HG03354 (cell line): ENCODE results near the gene PRKG1.

Source experiments
- ATAC-seq: cut with Tn5 transposase; IDR thresholded peaks from one replicate; pipeline ENCODE4 v1.9.1; 2021; ENCODE audit warnings: mild to moderate bottlenecking; ENCODE audit not compliant: unreplicated experiment, poor library complexity, severe bottlenecking

PRKG1 gene

DNA sequence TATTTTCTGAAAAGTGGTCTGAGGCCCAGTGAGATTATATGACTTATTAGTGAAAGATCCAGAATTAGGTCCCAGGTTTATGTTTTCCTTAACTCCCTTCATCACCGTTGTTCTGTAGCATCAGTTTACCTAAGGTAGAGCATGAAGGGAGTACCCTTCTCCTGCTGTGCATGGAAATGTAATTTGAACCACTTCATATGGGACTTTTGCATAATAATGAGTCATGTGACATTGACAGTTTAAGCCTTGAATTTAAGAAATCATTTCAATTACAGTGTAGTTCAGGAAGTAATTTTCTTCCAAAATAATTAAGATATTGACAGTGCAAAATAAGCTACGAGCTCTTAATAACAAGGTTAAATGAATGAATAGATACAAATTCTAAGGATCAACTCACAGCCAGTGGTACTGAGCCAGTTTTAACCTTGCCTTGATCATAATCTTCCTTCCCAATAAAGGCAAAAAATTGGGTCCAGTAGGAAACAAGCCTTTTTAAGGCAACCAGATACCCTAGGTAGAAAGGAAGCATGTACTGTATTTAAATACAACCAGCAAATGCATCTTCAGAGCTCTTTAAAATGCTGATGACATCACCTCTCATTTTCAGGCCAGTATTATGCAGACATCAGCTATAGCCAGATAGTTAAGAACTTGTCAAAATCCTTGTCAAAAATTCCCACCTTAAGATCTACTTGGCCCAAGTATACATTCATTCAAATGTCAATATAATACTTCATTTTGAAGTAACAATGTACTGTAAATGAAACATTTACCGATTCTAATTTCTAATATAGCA, 1191.0 kb downstream of the PRKG1 start:
- ATAC-seq: no peak

- ATAC-seq: no peak
These were observed 1192.6 kb downstream of the PRKG1 start for GRCh38 chr10:52266858-52267257.

DNA sequence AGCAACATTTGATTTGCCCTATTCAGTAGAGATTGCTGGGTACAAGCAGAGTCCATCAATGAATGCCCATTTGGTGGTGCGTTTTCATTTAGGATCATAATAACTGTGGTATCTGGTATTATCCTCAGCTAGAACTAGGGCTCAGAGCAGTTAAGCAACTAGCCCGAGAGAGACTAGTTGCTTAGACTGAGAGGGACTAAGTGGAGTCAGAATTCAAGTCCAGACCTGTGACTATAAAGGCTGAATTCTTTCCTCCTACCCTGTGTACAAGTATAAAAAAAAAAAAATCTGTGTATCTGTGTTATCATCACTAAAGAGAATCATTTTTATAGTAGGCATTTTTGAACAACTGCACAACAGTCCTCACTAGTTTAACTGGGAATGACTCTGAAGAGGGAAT, 1194.5 kb downstream of the PRKG1 start:
- no peak for ATAC-seq

DNA sequence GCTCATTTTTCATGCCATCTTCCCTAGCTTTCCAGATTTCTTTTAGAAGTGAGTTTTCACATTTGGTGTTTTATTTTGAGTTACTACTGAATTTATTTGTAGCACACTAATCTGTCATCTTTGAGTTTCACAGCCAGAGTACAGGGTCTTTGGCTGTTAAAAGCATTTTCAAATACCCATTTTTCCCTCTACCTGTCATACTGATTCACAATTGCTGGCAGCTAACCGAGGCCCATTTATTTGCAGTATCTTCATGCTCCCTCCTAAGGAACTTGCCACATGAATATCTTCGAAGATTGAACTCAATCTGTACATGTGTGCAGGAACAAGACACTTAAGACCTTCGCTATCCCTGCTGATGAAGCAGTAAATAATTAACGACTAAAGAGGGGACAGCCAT, 1194.9 kb downstream of the PRKG1 start:
- ATAC-seq: no peak

DNA sequence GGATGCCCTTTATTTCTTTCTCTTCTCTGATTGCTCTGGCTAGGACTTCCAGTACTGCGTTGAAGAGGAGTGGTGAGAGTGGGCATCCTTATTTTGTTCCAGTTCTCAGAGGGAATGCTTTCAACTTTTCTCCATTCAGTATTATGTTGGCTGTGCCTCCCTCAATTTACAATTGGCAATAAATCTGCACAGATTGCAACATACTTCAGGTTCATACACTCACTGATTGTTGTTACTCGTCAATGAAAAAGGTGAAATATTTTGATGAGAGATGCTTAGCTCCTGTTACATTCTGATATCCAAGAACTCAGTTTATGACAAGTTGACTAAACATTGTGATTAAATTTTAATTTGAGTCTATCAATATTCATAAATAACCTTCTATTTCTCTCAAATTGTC, 1201.9 kb downstream of the PRKG1 start:
- ATAC-seq: no peak

- ATAC-seq: no peak
These were observed 1202.7 kb downstream of the PRKG1 start for GRCh38 chr10:52276986-52277385.

DNA sequence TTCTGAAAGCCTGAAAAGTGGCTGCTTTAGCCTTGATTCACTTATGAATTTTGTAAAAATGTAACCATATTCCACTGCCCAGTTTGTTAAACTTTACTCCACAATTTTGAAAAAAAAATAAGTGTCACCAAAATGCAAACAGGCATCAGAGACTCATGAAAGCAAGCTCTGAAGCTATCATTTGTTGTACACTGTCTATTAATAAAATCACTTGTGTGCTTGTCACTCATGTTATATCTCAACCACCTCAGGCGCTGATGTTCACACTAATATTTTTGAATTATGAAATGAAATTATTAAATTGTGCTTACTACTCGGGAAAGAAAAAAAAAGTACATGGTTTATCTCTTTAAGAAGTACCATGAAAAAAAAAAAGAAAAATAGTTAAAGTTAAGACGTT, 1205.3 kb downstream of the PRKG1 start:
- ATAC-seq: no peak

DNA sequence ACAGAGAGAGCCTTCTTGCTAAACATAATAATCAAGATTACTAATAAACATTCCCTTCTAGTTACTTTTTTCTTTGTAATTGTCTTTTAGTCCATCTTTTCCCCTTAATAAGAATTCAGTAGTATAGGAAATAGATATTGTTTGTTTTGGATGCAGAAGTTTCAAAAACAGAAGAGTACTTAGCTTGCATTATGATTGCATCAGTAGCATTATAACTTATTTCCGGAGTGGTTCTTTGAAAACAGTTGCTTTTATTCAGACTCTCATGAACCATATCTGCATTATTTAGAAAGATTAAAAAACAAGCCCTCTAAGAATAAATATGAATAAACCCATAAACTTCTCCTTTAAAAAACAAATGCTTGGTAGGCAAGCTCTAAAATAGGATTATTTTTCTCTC, 1205.8 kb downstream of the PRKG1 start:
- ATAC-seq: no peak

GRCh38 chr10:52283174-52283573, 1208.9 kb downstream of the PRKG1 start:
- ATAC-seq: no peak

DNA sequence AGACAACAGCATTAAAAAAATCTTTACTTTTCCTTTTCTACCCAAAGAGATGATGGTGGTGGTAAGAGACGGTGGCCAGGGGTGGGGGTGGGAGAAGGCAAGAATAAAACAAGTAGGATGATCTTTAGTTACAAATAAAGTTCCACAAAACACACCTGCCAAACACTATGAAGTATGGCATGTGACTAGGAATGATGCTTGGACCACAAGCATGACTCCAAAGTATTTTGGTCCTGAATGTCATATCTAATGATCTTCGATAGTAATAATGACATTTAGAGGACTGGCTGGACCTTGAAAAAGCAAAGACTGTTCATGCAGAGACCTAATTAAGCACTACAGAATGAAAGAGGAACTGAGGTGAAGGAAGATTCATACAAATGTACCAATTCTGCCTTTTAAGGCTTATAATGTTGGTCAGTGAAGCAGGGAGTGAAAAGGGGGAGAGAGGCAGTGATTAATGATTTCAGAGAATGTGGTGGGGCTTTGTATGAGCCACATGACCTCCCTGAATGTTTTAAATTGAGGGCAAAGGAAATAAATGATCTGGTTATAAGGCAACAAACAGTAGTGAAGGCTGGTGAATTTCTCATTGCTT, 1210.2 kb downstream of the PRKG1 start:
- ATAC-seq: peak; percentile 82

DNA sequence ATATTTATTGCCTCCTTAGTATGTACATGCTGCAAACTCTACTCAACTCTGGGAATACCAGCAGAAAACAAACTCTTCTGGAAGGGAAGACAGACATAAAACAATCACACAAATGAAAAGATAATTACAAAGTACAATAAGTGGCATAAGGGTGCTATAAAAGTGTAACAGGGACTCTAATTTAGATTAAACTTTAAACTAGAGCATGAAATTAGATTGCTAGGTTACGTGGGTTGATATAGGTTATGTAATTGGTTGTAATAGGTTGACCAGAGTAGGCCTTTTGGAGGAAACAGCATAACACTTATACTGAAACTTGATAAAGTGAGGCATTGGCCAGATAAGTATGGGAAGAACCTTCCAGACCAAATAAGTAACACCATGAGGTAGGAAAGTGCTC, 1213.6 kb downstream of the PRKG1 start:
- no peak for ATAC-seq

GRCh38 chr10:52297747-52298146, 1223.5 kb downstream of the PRKG1 start:
- peak; percentile 55 for ATAC-seq

GRCh38 chr10:52300599-52301277, 1226.5 kb downstream of the PRKG1 start:
- no peak for ATAC-seq

GRCh38 chr10:52308251-52309031, 1234.2 kb downstream of the PRKG1 start:
- ATAC-seq: peak; percentile 91

GRCh38 chr10:52312942-52313255, 1238.6 kb downstream of the PRKG1 start:
- ATAC-seq: no peak

- peak; percentile 31 for ATAC-seq
These were observed 1239.1 kb downstream of the PRKG1 start for GRCh38 chr10:52313256-52313932.

GRCh38 chr10:52313933-52314821, 1239.9 kb downstream of the PRKG1 start, which contains the start of gene DKK1:
Gene DKK1 (plus strand): TSS chr10:52314281. CDS start chr10:52314435, 154 bp downstream.
- ATAC-seq: peak; percentile 63

DNA sequence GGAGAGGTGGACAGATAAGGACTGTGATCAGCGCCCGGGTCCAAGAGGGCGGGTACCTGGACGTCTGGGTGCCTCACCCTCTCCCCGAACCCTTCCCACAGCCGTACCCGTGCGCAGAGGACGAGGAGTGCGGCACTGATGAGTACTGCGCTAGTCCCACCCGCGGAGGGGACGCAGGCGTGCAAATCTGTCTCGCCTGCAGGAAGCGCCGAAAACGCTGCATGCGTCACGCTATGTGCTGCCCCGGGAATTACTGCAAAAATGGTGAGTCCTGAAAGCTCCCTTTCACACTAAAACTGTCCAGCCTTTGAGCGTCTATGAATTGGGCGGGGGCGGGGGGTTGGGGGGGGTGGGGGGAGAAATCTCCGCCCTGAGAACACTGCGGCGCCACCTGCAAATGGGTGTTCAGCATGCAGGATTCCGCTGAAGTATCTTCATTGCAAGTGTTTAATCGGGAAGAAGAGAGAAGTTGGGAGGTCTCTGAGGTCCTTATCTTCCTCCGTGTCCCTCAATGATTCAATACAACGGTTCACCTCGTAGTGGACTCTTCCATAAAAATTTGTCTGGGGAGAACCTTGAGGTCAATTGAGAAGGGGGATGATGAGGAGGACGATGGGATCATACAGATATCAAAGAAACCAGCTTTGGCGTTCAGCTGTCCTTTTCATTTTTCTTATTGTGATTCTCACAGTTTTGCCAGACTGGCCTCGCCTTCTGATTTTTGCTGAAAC, 1240.7 kb downstream of the PRKG1 start:
- ATAC-seq: peak; percentile 18
